K562 (cell line): ENCODE measurements around the gene ZIC2. TPM values are rescaled to one million over a fixed set of nuclear protein-coding genes. Genes with fewer than 3 reads are reported as not detected.

Experiments
- TFAM ChIP-seq: fragments of 250-450 bp; sonication (Bioruptor Pico); conservative IDR thresholded peaks from 2 replicates; pipeline ENCODE4 v1.5.0; 2021; ENCODE audit warnings: mild to moderate bottlenecking, moderate library complexity
- ZNF212 ChIP-seq: fragments of 450-650 bp; formaldehyde crosslinking; IDR thresholded peaks from 2 replicates; pipeline ENCODE4 v1.4.0; 2020; ENCODE audit warnings: mild to moderate bottlenecking
- ZNF717 ChIP-seq: fragments of 250-450 bp; sonication (Bioruptor Pico); IDR thresholded peaks from 2 replicates; pipeline ENCODE4 v1.5.0; 2021
- polyA plus RNA-seq, 8 experiments: library from polyadenylated mRNA; depleted of rRNA in 4 of 8; stranded (reverse) in 5 of 8; unstranded in 3 of 8; fragments of >200 nt; fragmentation: Nextera tagmentation in 2 of 8; fragmentation: Illumina TruSeq in 1 of 8; extraction: Ambion mirVana in 2 of 8; extraction: Trizol in 1 of 8; gene quantifications; 2 replicates each; pipeline versions ENCODE4 v1.2.1 to v1.2.3, GENCODE V29; 2011 to 2014; ENCODE audit warnings: inconsistent platforms in 1 of 8, missing spikeins in 1 of 8
- total RNA-seq, 7 experiments: library from RNA; depleted of rRNA in 6 of 7; stranded (reverse); fragments of >200 nt in 6 of 7; fragmentation: Illumina TruSeq in 2 of 7; extraction: Trizol in 2 of 7; gene quantifications; 2 replicates each; pipeline versions ENCODE4 v1.2.1 to v1.2.3, GENCODE V29; 2011 to 2021; ENCODE audit warnings: low replicate concordance in 1 of 7
- TF ChIP-seq, protein P1 (sequence below), 2 experiments: fragments of 450-650 bp in 1 of 2; sonication (generic) in 1 of 2; formaldehyde crosslinking in 1 of 2; IDR thresholded peaks; 2 replicates each; pipeline versions ENCODE4 v1.7.1 to v1.9.0; 2016 to 2022; ENCODE audit warnings: inconsistent platforms in 1 of 2, mild to moderate bottlenecking in 1 of 2, missing genetic modification reagents in 1 of 2

Gene ZIC2
- total and polyA plus RNA-seq, 9 of the 15 experiments (the other 6 are each of a cell fraction or from before 2014, with no cell fraction given): 1.8 to 18.0 (median 4.5) TPM

DNA sequence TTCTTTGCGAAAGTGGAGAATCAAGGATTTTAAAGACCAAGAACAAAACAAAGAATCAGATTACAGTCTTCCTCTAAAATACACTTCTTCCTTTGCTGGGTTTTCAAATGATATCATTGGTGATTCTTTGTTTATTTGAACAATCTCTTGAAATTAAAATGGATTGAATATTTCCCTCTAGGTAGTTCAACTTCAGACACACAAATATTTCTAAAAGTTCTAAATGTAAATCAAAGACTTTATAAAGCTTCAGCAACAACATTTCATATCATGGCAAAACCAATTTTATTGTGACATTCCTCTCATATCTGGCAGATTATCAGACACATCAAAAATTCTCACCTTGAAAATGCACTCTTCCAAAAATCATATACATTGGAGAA, 13.0 kb downstream of the ZIC2 start (continued):
- TF ChIP-seq, protein P1, sequence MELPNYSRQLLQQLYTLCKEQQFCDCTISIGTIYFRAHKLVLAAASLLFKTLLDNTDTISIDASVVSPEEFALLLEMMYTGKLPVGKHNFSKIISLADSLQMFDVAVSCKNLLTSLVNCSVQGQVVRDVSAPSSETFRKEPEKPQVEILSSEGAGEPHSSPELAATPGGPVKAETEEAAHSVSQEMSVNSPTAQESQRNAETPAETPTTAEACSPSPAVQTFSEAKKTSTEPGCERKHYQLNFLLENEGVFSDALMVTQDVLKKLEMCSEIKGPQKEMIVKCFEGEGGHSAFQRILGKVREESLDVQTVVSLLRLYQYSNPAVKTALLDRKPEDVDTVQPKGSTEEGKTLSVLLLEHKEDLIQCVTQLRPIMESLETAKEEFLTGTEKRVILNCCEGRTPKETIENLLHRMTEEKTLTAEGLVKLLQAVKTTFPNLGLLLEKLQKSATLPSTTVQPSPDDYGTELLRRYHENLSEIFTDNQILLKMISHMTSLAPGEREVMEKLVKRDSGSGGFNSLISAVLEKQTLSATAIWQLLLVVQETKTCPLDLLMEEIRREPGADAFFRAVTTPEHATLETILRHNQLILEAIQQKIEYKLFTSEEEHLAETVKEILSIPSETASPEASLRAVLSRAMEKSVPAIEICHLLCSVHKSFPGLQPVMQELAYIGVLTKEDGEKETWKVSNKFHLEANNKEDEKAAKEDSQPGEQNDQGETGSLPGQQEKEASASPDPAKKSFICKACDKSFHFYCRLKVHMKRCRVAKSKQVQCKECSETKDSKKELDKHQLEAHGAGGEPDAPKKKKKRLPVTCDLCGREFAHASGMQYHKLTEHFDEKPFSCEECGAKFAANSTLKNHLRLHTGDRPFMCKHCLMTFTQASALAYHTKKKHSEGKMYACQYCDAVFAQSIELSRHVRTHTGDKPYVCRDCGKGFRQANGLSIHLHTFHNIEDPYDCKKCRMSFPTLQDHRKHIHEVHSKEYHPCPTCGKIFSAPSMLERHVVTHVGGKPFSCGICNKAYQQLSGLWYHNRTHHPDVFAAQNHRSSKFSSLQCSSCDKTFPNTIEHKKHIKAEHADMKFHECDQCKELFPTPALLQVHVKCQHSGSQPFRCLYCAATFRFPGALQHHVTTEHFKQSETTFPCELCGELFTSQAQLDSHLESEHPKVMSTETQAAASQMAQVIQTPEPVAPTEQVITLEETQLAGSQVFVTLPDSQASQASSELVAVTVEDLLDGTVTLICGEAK (IDR thresholded peaks at IDR 0.05): no peak
- TF ChIP-seq, protein P1 (CRISPR knock-in tag; IDR thresholded peaks at IDR 0.05): no peak
- no peak for TF ChIP-seq ZNF212 (CRISPR knock-in tag)
- TF ChIP-seq TFAM (CRISPR knock-in tag): no peak
- no peak for TF ChIP-seq ZNF717
